T-helper 2 cell treated with Interferon-gamma antibody and Interleukin-4, amounts not matched to agents 100 ng/mL and 5 ng/mL, for 36 hours (primary cell): Measurements from ENCODE around the gene MLLT3. TPM values are rescaled to one million over a fixed set of nuclear protein-coding genes. Genes with fewer than 3 reads are reported as not detected.

ENCODE experiments used
- intact Hi-C: fragments of 100-400 bp; cut with micrococcal nuclease; formaldehyde crosslinking; loops from one replicate; pipeline ENCODE4 v1.15.1; 2023
- total RNA-seq: library from RNA; stranded (reverse); gene quantifications from 2 replicates; pipeline ENCODE4 v1.2.3, GENCODE V29; 2022

MLLT3 gene
- total RNA-seq, 1 donor from 2014 or later: 36.5 TPM

DNA sequence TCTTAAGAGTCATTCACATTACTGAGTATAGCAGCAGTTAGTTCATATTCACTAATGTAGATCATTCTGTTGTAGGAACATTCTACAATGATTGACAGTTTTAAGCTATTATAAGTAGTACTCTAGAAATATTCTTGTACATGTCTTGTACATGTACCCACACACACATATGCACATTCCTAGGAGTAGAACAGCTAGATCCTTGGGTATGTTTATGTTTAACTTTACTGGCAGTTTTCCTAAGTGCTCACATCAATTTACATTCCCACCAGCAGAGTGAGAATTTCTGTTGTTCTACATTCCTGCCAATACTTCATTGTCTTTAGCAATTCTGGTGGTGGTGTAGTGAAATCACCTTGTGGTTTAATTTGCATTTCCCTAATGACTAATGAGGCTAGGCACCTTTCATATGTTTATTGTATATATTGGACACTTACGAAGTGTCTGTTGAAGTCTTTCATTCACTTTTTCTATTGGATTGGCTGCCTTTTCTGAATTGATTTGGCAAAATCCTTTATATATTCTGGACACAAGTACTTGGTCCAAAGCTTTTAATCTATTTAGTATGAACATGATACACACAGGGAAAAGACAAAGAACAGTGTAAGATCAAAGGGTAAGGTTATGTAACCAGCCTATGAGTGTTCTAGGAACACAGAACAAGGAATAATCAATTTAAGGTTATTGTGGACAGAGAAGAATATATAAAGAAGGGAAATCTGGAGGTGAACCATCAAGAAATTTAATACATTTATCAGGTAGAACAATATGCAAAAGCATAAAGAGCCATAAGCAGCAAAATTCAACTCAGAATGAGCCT is 95.6 kb downstream of the MLLT3 start:
- intact Hi-C loops: no loop called here

DNA sequence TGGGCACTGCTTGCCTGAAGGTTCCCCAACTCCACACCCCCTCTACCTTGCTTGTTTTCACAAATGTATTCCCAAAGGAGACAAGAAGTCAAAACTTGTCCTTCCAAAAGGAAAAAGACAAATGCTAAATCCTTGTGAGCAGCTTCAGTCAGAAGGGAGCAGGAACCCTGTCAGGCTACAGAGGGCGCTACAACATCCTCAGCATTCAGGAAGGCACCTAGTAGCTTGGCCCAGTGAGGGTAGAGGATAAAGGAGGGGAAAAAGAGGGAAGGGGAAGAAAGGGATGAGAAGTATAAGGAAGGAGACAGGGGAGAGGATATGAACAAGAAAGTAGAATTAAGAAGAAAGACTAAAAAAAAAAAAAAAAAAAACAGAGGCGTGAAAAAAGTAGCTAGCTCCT is 97.5 kb downstream of the MLLT3 start:
- intact Hi-C loops: no loop called here

DNA sequence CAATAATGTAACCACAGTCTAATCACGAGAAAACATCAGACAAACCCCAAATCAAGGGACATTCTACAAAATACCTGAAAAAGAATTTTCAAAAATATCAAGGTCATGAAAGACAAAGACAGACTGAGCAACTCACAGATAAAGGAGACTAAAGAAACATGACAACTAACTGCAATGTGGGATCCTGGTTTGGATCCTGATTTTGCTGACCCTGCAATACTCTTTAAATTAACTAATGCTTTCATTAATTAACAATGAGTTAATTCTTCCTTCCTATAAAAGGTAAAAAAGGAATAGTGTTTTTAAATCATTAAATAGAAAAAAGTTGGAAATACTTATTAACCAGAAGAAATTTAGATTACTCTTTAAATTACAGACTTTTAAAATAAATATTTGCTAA is 103.6 kb downstream of the MLLT3 start:
- intact Hi-C loops: loop anchor here (10.0 kb wide), 1 partner anchor 64 kb away; no protein-coding TSS in a partner anchor

DNA sequence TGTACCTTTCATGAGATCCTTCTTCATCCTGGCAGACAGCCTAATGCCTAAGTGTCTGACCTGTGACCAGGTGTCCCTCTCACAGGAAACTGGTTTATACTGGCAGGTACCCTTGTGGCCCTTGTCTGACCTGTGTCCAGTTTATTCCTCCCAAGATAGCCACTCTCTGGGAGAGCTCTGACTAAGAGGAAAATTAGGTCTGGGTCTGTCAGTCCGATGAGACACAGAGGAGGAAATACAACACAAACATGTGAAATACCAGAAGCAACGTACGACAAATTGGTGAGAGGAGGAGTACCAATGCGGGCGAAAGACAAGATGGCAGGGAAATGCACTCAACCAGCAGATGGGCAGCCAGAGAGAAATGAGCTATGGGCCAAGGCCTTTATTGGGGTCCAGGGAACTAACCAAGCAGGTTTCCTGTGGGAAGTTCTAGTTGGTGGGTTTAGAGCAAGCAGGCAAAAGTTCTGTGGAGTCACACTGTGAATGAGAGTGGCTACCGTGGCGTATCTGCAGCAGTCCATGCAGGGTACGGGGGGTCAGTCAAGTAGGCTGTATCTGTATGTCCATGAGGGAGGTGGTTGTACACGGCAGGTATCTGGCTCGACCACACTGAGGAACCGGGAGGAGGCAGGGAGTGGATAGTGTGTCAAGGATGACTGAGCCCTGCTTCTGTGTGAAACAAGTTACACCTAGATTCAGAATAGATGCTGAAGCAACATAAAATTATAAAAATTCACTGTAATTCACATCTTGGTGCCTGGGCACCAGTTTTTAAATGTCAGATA is 109.0 kb downstream of the MLLT3 start:
- intact Hi-C loops: loop anchor here (5.0 to 10.0 kb wide), 2 partner anchors 39 to 59 kb away; no protein-coding TSS in a partner anchor

DNA sequence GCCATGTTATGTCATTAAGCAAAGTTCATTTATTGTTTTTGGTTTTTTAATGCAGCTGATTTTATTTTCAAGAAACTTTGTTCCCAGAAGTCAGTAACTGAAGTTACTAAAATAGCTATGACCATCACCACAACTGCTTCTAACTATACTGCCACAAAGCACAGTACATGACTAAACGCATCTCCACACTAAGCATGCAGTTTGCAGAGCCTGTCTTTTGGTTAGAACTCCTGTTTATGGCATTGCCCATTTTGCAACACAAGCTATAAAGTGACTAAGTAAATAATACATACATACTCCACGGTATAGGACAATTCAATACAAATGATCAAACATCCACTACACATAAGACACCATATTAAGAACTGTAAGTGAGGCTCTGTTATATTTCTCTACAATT is 109.7 kb downstream of the MLLT3 start:
- intact Hi-C loops: loop anchor here (5.0 to 10.0 kb wide), 2 partner anchors 40 to 58 kb away; no protein-coding TSS in a partner anchor

DNA sequence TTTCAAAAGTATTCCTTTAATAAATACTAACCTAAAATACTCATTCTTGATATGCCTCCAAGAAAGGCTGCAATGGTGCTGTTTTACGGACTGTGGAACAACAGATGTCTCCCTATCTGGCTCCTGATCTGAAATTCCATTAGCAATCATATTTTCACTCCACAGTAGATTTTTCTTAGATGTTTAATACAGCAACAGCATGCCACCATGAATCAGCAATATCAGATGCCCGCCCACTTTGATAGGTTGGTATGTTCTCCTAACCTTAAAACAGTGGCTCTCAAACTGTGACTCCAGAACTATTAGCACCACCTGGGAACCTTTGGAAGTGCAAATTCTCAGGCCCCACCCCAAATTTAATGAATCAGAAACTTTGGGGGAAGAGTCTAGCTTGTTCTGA is 110.2 kb downstream of the MLLT3 start:
- intact Hi-C loops: loop anchor here (5.0 to 10.0 kb wide), 2 partner anchors 40 to 57 kb away; no protein-coding TSS in a partner anchor

DNA sequence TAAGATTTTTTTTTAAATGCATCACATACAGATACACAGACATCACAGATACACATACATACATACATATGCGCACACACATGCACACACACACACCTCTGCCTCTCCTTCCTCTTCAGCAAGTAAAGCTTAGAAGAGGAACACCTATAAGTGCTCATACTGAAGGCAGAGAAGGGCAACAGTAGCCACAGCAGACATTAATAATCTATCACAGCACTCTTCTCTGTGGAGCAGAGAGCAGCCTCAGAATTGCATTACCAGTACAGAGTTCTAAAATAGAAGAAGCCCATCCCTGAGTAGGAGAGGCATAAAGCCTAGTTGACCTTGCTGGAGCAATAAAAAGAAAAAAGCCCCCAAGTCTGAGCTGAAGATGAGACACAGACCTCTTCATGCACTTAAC is 110.6 kb downstream of the MLLT3 start:
- intact Hi-C loops: loop anchor here (5.0 to 10.0 kb wide), 2 partner anchors 41 to 57 kb away; no protein-coding TSS in a partner anchor

DNA sequence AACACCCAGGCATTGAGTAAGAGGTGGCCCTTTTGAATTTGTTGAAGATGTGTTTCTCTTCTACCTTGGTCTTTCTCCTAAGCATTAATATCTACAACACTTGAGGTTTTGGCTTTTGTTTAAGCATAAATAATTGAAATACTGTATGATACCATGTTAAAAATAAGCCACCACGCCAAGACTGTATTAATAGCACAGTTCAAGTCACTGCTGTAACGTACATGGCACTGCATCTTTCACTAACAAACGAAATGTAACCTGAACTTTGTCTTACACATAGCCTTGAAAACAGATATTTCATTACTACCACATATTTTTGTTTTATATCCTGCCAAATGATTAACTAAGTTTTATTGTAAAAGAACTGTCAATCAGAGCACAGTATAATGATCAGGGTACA is 112.8 kb downstream of the MLLT3 start:
- intact Hi-C loops: loop anchor here (10.0 kb wide), 1 partner anchor 175 kb away; the partner anchor contains the start of gene FOCAD

DNA sequence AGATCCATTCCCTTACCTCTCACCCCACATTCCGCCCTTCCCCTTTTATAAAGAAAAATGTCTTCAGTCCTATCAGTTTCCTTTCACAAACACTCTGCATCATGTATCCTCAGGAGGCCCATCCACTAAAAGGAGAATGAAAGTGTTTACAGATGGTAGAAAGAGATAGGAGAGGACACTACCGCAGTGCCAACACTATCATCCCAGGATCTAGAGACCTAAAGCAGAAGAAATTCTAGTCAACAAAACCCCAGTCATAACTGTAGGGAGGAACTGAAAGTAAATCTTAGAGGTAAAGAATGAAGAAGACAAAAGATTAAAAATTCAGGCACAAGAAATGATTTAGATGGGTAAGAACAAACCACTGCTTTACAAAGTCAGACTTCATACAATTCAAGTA is 114.1 kb downstream of the MLLT3 start:
- intact Hi-C loops: loop anchor here (1.0 to 10.0 kb wide), 2 partner anchors 114 to 177 kb away; partner anchors contain the start of genes FOCAD and MLLT3

DNA sequence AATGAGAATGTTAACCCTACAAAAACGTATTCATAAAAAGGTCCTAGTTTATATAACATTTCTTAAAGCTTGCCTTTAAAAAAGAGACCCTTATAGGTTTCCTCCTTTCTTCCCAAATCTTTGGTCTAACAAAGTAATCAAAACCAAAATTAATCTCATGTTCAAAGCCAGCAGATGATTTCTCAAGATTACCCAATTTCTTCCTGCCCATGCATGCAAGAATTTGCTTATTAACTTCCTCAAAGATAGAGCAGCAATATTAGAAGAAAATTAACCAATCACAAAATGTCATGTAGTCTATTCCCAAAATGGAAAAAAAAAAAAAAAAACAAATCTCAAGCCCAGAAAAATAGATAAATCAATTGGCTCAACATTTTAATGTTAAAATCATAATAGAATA is 114.9 kb downstream of the MLLT3 start:
- intact Hi-C loops: loop anchor here (10.0 kb wide), 1 partner anchor 177 kb away; the partner anchor contains the start of gene FOCAD

DNA sequence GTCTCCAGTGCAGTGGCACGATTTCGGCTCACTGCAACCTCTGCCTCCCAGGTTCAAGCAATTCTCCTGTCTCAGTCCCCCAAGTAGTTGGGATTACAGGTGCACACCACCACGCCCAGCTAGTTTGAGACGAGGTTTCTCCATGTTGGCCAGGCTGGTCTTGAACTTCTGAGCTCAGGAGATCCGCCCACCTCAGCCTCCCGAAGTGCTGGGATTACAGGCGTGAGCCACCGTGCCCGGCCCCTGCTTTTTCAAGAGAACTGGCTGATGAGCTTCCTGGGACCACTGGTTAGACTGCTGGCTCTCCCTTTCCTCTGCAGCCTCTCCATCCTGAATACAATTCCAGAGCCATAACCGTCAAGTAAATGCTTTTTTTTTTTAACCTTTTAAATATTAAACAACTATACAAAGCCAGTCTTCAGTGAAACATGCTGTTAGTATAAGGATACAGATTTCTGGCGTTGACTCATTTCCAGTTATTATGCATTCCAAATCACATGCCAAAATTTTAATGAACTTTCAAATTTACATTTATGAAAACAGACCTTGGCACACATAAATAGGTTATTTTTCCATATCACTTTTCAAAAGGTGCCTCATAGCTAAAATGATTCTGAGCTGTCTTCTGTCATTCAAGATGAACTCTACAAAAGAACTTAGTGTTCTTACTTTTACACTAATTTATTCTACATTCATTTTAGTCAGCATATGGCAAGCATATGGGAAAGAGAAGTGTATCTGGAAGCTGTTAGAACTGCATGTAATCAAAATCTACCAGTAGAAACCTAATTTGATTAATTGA is 116.0 kb downstream of the MLLT3 start:
- intact Hi-C loops: loop anchor here (10.0 kb wide), 1 partner anchor 179 kb away; the partner anchor contains the start of gene FOCAD

DNA sequence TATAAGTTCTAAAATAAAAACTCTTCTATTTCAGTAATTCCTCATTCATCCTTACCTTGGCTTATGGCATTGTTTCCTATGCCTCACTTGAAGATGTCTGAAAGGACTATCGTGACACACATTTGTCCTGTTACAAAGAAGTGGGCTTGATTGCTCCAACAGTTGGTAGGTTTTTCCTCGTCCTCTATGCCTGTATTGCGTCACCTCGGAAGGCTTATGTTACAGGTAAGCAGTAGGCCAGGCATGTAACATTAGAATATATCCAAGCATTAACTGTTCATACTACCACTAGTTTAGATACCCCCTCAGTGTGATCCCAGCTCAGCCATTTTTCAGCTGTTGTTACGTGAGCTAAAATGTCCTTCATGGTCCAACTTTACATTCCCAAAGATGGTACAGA is 116.7 kb downstream of the MLLT3 start:
- intact Hi-C loops: loop anchor here (10.0 kb wide), 1 partner anchor 179 kb away; the partner anchor contains the start of gene FOCAD

DNA sequence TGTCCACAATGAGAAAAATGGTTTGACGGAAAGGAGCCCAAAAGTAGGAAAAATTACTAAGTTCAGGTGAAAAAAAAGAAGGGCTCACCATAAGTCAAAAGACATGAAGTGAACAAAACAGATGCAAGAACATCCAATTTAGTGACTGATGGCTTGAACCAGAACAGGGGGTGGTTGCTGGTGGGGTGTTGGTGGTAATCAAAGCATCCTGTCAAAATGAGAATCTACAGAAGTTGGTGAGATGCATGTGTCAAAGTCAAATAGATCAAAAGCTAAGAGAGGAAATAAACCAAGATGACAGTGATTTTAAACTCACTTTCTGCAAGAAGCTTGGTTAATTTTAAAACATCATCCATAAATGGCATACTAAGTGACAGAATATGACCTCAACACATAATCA is 117.4 kb downstream of the MLLT3 start:
- intact Hi-C loops: loop anchor here (10.0 kb wide), 1 partner anchor 180 kb away; the partner anchor contains the start of gene FOCAD

DNA sequence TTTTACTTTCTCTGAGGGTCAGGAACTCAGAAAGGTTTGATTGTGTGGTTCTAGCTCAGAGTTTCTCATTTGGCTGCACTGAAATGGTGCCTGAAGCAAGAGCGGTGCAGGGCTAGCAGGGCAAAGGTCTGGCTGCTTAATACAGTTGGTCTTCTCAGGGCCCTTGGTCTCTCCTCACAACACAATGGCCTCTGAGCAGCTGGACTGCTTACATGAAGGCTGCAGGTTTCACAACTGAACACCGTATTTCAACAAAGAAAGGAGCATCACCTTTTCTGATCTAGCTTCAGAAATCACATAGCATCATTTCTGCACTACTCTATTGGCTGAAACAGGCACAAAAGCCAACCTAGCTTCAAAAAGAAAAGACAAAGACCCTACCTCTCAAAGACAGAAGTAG is 122.2 kb downstream of the MLLT3 start:
- intact Hi-C loops: loop anchor here (10.0 kb wide), 1 partner anchor 185 kb away; the partner anchor contains the start of gene FOCAD

DNA sequence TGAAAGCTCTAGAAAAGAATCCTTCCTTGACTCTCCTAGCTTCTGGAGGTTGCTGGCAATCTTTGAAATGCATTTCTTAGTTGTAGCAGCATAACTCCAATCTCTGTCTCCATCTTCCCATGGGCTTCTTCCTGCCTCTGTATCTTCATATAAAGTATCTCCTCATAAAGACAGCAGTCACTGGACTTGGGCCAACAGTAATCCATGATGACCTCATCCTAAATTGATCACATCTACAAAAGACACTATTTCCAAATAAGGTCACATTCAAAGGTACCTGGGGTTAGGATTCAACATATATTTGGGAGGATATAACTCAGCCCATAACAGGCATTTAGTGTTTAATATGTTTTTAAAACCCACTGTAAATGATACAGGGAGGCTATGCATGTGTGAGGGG is 123.3 kb downstream of the MLLT3 start:
- intact Hi-C loops: no loop called here

DNA sequence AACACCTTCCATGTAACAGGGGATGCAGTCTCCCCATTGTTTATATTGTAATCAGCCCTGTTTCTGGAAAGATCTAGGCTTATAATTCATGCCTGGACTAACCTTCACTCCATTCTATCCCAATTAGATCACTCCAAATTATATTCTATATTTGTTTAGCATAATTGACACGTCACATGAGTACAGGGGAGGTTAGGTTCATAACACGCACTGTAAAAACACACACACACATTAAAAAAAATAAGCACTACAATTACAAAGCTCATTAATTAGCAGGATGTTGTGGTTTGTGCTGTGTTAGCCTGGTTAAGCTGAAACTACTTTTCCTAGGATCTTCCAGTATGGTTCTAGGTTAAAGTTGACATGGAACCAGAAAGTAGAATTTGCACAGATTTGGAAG is 126.0 kb downstream of the MLLT3 start:
- intact Hi-C loops: no loop called here

DNA sequence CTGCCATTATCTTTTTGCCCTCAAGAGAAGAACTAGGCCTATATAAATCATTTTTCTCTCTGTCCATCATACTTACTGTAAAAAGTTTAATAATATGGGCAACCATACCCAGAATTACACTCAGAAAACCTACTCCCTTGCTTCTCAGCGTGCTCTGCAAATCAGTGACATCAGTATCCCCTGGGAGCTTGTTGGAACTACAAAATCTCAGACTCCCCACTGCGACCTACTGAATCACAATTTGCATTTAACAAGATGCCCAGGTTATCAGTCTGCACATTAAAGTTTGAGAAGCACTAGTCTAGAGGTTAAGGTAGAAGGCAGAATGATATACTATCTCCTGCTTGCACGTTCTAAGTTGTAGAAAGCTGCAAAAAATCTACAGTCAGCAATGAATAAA is 127.2 kb downstream of the MLLT3 start:
- intact Hi-C loops: no loop called here

DNA sequence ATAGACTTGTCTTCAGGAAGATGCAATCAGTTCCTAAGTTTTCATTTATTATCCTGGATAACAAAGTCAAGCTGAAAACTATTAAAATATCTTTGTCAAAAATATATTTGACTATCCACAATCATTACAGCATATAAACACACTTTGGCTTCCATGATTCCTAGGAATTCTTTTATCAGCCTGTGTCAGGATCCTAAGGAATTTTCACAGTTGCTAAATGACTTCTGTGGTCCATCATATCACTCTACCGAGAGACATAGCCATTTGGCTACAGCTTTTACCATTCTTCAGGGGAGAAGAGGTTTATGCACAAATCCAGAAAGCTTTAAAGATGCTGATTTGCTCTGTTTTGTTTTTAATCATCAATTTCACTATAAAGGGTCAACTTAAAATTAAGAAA is 128.3 kb downstream of the MLLT3 start:
- intact Hi-C loops: no loop called here

DNA sequence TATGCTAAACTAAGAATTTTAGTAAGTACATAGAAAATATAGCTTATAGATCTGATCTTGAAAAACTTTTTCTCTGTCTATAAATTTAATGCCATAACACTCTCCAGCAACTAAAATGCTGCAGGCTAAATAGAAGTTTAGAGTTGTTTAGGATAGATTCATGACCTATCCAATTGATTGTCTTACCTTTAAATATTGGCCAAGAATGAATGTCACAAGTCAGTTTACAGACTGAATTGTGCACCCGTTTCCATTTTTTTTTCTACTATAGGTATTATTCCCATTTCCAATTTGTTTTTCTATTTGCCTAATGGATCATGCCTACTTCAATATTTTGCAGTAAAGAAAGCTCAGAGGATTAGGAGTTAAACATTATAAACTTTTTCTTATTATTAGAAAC is 129.5 kb downstream of the MLLT3 start:
- intact Hi-C loops: no loop called here

DNA sequence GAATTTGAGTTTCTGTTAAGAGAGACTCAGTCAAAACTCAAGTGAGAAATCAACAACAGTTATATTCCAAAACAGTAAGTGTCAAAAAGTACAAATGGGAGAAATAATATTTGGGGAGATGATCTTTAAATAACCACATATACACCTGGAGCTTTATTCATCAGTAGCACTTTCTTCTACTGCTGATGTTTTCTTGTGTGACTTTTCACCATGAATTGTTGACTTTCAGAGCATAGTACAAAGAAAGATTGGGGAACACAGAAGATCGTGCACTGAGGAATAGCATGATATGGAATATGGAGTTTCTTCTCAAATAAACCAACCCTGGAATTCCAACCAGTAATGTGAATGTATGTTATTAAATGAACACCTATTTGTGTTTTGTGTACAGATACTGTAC is 130.7 kb downstream of the MLLT3 start:
- intact Hi-C loops: no loop called here
